Raji (cell line): ENCODE results near the gene CPED1.

Experiments
- POLR2A ChIP-seq: IDR thresholded peaks from 2 replicates; pipeline ENCODE4 v1.6.1; 2011; ENCODE audit warnings: low read depth, low read length, control low read depth; ENCODE audit not compliant: insufficient read depth

The CPED1 gene

GRCh38 chr7:121078701-121079227 is 90.3 kb downstream of the CPED1 start:
- TF ChIP-seq POLR2A: no peak

GRCh38 chr7:121079425-121080169 is 91.1 kb downstream of the CPED1 start:
- TF ChIP-seq POLR2A: no peak

GRCh38 chr7:121080257-121080912 is 91.9 kb downstream of the CPED1 start:
- TF ChIP-seq POLR2A: no peak

GRCh38 chr7:121080913-121081326 is 92.4 kb downstream of the CPED1 start:
- TF ChIP-seq POLR2A: no peak

- no peak for TF ChIP-seq POLR2A
These were observed 92.9 kb downstream of the CPED1 start for GRCh38 chr7:121081327-121081936.

GRCh38 chr7:121082400-121083101 is 94.0 kb downstream of the CPED1 start:
- TF ChIP-seq POLR2A: no peak

- no peak for TF ChIP-seq POLR2A
These were observed 94.8 kb downstream of the CPED1 start for GRCh38 chr7:121083138-121083789.

- TF ChIP-seq POLR2A: no peak
These were observed 95.3 kb downstream of the CPED1 start for GRCh38 chr7:121083790-121084251.

GRCh38 chr7:121084256-121084655 is 95.7 kb downstream of the CPED1 start:
- TF ChIP-seq POLR2A: no peak

GRCh38 chr7:121084748-121085336 is 96.3 kb downstream of the CPED1 start:
- TF ChIP-seq POLR2A: no peak

- no peak for TF ChIP-seq POLR2A
These were observed 97.4 kb downstream of the CPED1 start for GRCh38 chr7:121085922-121086321.

- no peak for TF ChIP-seq POLR2A
These were observed 100.4 kb downstream of the CPED1 start for GRCh38 chr7:121088870-121089269.

- TF ChIP-seq POLR2A: no peak
These were observed 106.3 kb downstream of the CPED1 start for GRCh38 chr7:121094829-121095228.

- TF ChIP-seq POLR2A: no peak
These were observed 109.1 kb downstream of the CPED1 start for GRCh38 chr7:121097577-121097976.
